CD8-positive, alpha-beta memory T cell (primary cell): ENCODE measurements around the gene DVL2. TPM values are rescaled to one million over a fixed set of nuclear protein-coding genes. Genes with fewer than 3 reads are reported as not detected.
A peak's percentile ranks its signal among the peaks of the same experiment; 100 is the strongest.

Experiments
- CTCF ChIA-PET: fragments of 350-600 bp; sonication (Branson Sonifier 250); formaldehyde crosslinking; loops from one replicate; lab custom pipeline; 2021; ENCODE audit warnings: antibody characterized with exemption; lab: Charles Lee
- POLR2A ChIA-PET: fragments of 350-600 bp; sonication (Branson Sonifier 250); formaldehyde crosslinking; loops from one replicate; lab custom pipeline; 2021; ENCODE audit warnings: antibody characterized with exemption; lab: Charles Lee
- DNase-seq, 5 donors: peaks; one replicate each; pipeline versions ENCODE4 v3.0.0 to v3.0.0-alpha.2; 2020 to 2022; ENCODE audit warnings: mixed read lengths in 1 of 5
- H3K27ac ChIP-seq: one replicate; pipeline ENCODE4 v1.7.0; 2013; ENCODE audit warnings: low read depth, mild to moderate bottlenecking, low read length, moderate library complexity
- H3K27me3 ChIP-seq: 2 replicates; pipeline ENCODE4 v1.7.0; 2013; ENCODE audit warnings: low read length, mild to moderate bottlenecking; ENCODE audit not compliant: insufficient read depth, poor library complexity, severe bottlenecking
- H3K36me3 ChIP-seq: 2 replicates; pipeline ENCODE4 v1.7.0; 2013; ENCODE audit warnings: mild to moderate bottlenecking, low read length, moderate library complexity; ENCODE audit not compliant: insufficient read depth
- H3K4me1 ChIP-seq: 2 replicates; pipeline ENCODE4 v1.7.0; 2013; ENCODE audit warnings: mild to moderate bottlenecking, low read length, moderate library complexity; ENCODE audit not compliant: insufficient read depth
- H3K4me3 ChIP-seq: 2 replicates; pipeline ENCODE4 v1.7.0; 2013; ENCODE audit warnings: mild to moderate bottlenecking, low read length
- H3K9me3 ChIP-seq: 2 replicates; pipeline ENCODE4 v1.7.0; 2013; ENCODE audit warnings: mild to moderate bottlenecking, low read length
- H3K27ac Mint-ChIP-seq, 8 donors: one replicate each; pipeline ENCODE4 v1.8.0; 2020 to 2021; ENCODE audit warnings: mixed read lengths in 8 of 8, mild to moderate bottlenecking in 6 of 8, inconsistent platforms in 3 of 8, moderate library complexity in 3 of 8
- H3K27me3 Mint-ChIP-seq, 2 donors: one replicate each; pipeline ENCODE4 v1.8.0; 2020 to 2021; ENCODE audit warnings: mixed read lengths in 2 of 2, mild to moderate bottlenecking in 1 of 2, moderate library complexity in 1 of 2
- H3K36me3 Mint-ChIP-seq, 3 donors: one replicate each; pipeline ENCODE4 v1.8.0; 2020 to 2021; ENCODE audit warnings: mixed read lengths in 3 of 3, inconsistent platforms in 1 of 3, mild to moderate bottlenecking in 1 of 3
- H3K4me1 Mint-ChIP-seq, 3 donors: one replicate each; pipeline ENCODE4 v1.8.0; 2020 to 2021; ENCODE audit warnings: mixed read lengths in 3 of 3, inconsistent platforms in 1 of 3, mild to moderate bottlenecking in 1 of 3
- H3K4me3 Mint-ChIP-seq, 7 donors: one replicate each; pipeline ENCODE4 v1.8.0; 2020 to 2021; ENCODE audit warnings: mixed read lengths in 7 of 7, mild to moderate bottlenecking in 6 of 7, moderate library complexity in 4 of 7, inconsistent platforms in 2 of 7
- H3K9me3 Mint-ChIP-seq, 5 donors: one replicate each; pipeline ENCODE4 v1.8.0; 2020 to 2022; ENCODE audit warnings: mixed read lengths in 5 of 5, mild to moderate bottlenecking in 3 of 5, moderate library complexity in 2 of 5, inconsistent platforms in 1 of 5
- polyA plus RNA-seq: library from polyadenylated mRNA; unstranded; fragments of 300-500 nt; fragmentation: Illumina TruSeq; gene quantifications from one replicate; pipeline ENCODE4 v1.2.3, GENCODE V29; 2021
- total RNA-seq, 2 experiments: library from RNA; stranded (reverse); gene quantifications; one replicate each; pipeline ENCODE4 v1.2.3, GENCODE V29; 2021

Gene DVL2
- total and polyA plus RNA-seq, 3 experiments from 2014 or later = 24.0 to 65.5 (median 61.8) TPM

- Histone ChIP-seq H3K27ac (peak overlapping the region; percentile 70), H3K9me3 (no peaks in the 10 kb centered on the region), H3K4me3 (peak overlapping the region; percentile 67), H3K36me3 (peaks cover 25% of the 10 kb centered on the region), H3K27me3 (no peaks in the 10 kb centered on the region), H3K4me1 (peaks cover 49% of the 10 kb centered on the region)
- ChIA-PET CTCF (interaction anchor here (0.6 to 4.7 kb wide), 9 partner anchors 14 to 340 kb away, joined by 3 to 23 read pairs (median 5); partner anchors contain the start of genes DVL2 and SLC2A4), POLR2A (interaction anchor here (1.0 to 3.1 kb wide), 6 partner anchors 14 to 465 kb away, joined by 3 to 31 read pairs (median 6); partner anchors contain the start of genes DVL2, GABARAP and PHF23)
- H3K9me3 Mint-ChIP-seq = no peaks in the 10 kb centered on the region
- peaks cover 0 to 49% (median 2%) of the 10 kb centered on the region in 3 donors for H3K36me3 Mint-ChIP-seq
- peak overlapping the region; percentile 81 to 98 (median 94) for H3K27ac Mint-ChIP-seq
- H3K4me1 Mint-ChIP-seq = peaks cover 33 to 55% (median 41%) of the 10 kb centered on the region in 3 donors
- peak; percentile 21 to 72 (median 42) for DNase-seq
- H3K27me3 Mint-ChIP-seq = no peaks in the 10 kb centered on the region
- peak overlapping the region; percentile 74 to 96 (median 93) for H3K4me3 Mint-ChIP-seq
Measured at GRCh38 chr17:7220593-7221277, 13.6 kb downstream of the DVL2 start.

GRCh38 chr17:7219812-7220592, 14.3 kb downstream of the DVL2 start, which contains the start of the genes ACADVL and DLG4:
Gene ACADVL (plus strand): TSS chr17:7219938. CDS start chr17:7219985, 47 bp downstream.
Gene DLG4 (minus strand): TSS chr17:7219836.
- H3K4me1 ChIP-seq = peaks cover 54% of the 10 kb centered on the region
- H3K27ac Mint-ChIP-seq = peak within 1 kb of the TSS; percentile 81 to 100 (median 98)
- no peaks in the 10 kb centered on the region for H3K27me3 ChIP-seq
- H3K9me3 Mint-ChIP-seq = no peaks in the 10 kb centered on the region
- peak; percentile 65 to 86 (median 70) for DNase-seq
- no peaks in the 10 kb centered on the region for H3K27me3 Mint-ChIP-seq
- H3K4me1 Mint-ChIP-seq = peaks cover 35 to 61% (median 46%) of the 10 kb centered on the region in 3 donors
- POLR2A ChIA-PET = interaction anchor here (0.6 to 3.1 kb wide), 11 partner anchors 14 to 466 kb away, joined by 3 to 31 read pairs (median 6); partner anchors contain the start of genes DVL2, GABARAP, PHF23 and SLC16A13
- H3K9me3 ChIP-seq = no peaks in the 10 kb centered on the region
- peak within 1 kb of the TSS; percentile 67 for H3K4me3 ChIP-seq
- H3K27ac ChIP-seq = peak within 1 kb of the TSS; percentile 70
- peaks cover 0 to 42% (median 2%) of the 10 kb centered on the region in 3 donors for H3K36me3 Mint-ChIP-seq
- CTCF ChIA-PET = interaction anchor here (0.6 to 4.7 kb wide), 12 partner anchors 15 to 341 kb away, joined by 3 to 23 read pairs (median 4); partner anchors contain the start of genes DVL2, GABARAP and SLC2A4
- peaks cover 25% of the 10 kb centered on the region for H3K36me3 ChIP-seq
- peak within 1 kb of the TSS; percentile 74 to 96 (median 93) for H3K4me3 Mint-ChIP-seq

- Mint-ChIP-seq H3K9me3 (no peaks in the 10 kb centered on the region), H3K27ac (peak overlapping the region; percentile 81 to 100 (median 98))
- POLR2A ChIA-PET = interaction anchor here (0.6 to 3.1 kb wide), 8 partner anchors 15 to 467 kb away, joined by 3 to 31 read pairs (median 6); partner anchors contain the start of genes DVL2, GABARAP, PHF23 and SLC16A13
Measured at GRCh38 chr17:7219229-7219811, 15.0 kb downstream of the DVL2 start.

GRCh38 chr17:7218758-7219157, 15.6 kb downstream of the DVL2 start:
- H3K27me3 ChIP-seq = no peaks in the 10 kb centered on the region
- peak overlapping the region in 7 of 8 donors; percentile 75 to 100 (median 96) for H3K27ac Mint-ChIP-seq
- H3K4me3 ChIP-seq = no peak overlapping the region
- H3K4me1 ChIP-seq = peaks cover 62% of the 10 kb centered on the region
- H3K9me3 ChIP-seq = no peaks in the 10 kb centered on the region
- ChIA-PET POLR2A (interaction anchor here (1.3 to 3.1 kb wide), 4 partner anchors 16 to 24 kb away, joined by 5 to 31 read pairs (median 14); partner anchors contain the start of genes DVL2, GABARAP and PHF23), CTCF (interaction anchor here (1.3 to 4.7 kb wide), 6 partner anchors 16 to 78 kb away, joined by 4 to 23 read pairs (median 10); partner anchors contain the start of genes DVL2 and GABARAP)
- peaks cover 46 to 74% (median 58%) of the 10 kb centered on the region in 3 donors for H3K4me1 Mint-ChIP-seq
- H3K36me3 ChIP-seq = peaks cover 20% of the 10 kb centered on the region
- DNase-seq = peak in 1 of 5 donors; percentile 39
- H3K36me3 Mint-ChIP-seq = peaks cover 0 to 30% (median 0%) of the 10 kb centered on the region in 3 donors
- H3K27me3 Mint-ChIP-seq = peaks cover 0 to 5% of the 10 kb centered on the region in 2 donors
- peak overlapping the region; percentile 57 for H3K27ac ChIP-seq
- H3K9me3 Mint-ChIP-seq = peaks cover 0 to 1% (median 0%) of the 10 kb centered on the region in 5 donors
- H3K4me3 Mint-ChIP-seq = peak overlapping the region in 6 of 7 donors; percentile 74 to 96 (median 94)

More at GRCh38 chr17:7219229-7219811, 15.0 kb downstream of the DVL2 start:
- H3K9me3 ChIP-seq = no peaks in the 10 kb centered on the region
- Mint-ChIP-seq H3K4me1 (peaks cover 42 to 68% (median 52%) of the 10 kb centered on the region in 3 donors), H3K4me3 (peak overlapping the region; percentile 74 to 96 (median 93)), H3K27me3 (peaks cover 0 to 2% of the 10 kb centered on the region in 2 donors), H3K36me3 (peaks cover 0 to 36% (median 2%) of the 10 kb centered on the region in 3 donors)
- H3K4me3 ChIP-seq = peak overlapping the region; percentile 67
- H3K27me3 ChIP-seq = no peaks in the 10 kb centered on the region
- peak in 1 of 5 donors; percentile 18 for DNase-seq
- peak overlapping the region; percentile 57 for H3K27ac ChIP-seq
- peaks cover 25% of the 10 kb centered on the region for H3K36me3 ChIP-seq
- CTCF ChIA-PET = interaction anchor here (1.3 to 4.7 kb wide), 6 partner anchors 16 to 78 kb away, joined by 4 to 23 read pairs (median 10); partner anchors contain the start of genes DVL2 and GABARAP
- peaks cover 59% of the 10 kb centered on the region for H3K4me1 ChIP-seq

GRCh38 chr17:7218166-7218565, 16.2 kb downstream of the DVL2 start:
- POLR2A ChIA-PET = interaction anchor here (1.3 to 3.1 kb wide), 3 partner anchors 16 to 21 kb away, joined by 5 to 31 read pairs (median 19); partner anchors contain the start of genes DVL2 and PHF23
- H3K27me3 ChIP-seq = no peaks in the 10 kb centered on the region

GRCh38 chr17:7217113-7217987, 17.0 kb downstream of the DVL2 start:
- H3K36me3 Mint-ChIP-seq = peaks cover 0 to 16% (median 0%) of the 10 kb centered on the region in 3 donors
- H3K9me3 ChIP-seq = no peaks in the 10 kb centered on the region
- peaks cover 0 to 1% (median 0%) of the 10 kb centered on the region in 5 donors for H3K9me3 Mint-ChIP-seq
- H3K36me3 ChIP-seq = peaks cover 10% of the 10 kb centered on the region
- H3K4me3 ChIP-seq = peak overlapping the region; percentile 37
- H3K4me3 Mint-ChIP-seq = peak overlapping the region in 4 of 7 donors; percentile 15 to 64 (median 36)
- H3K27ac ChIP-seq = no peak overlapping the region
- no peaks in the 10 kb centered on the region for H3K27me3 ChIP-seq
- H3K27me3 Mint-ChIP-seq = peaks cover 0 to 5% of the 10 kb centered on the region in 2 donors
- peak in 1 of 5 donors; percentile 54 for DNase-seq
- peak overlapping the region in 5 of 8 donors; percentile 4 to 53 (median 37) for H3K27ac Mint-ChIP-seq
- CTCF ChIA-PET = no interaction called here
- peaks cover 67% of the 10 kb centered on the region for H3K4me1 ChIP-seq
- POLR2A ChIA-PET = interaction anchor here (1.3 to 2.4 kb wide), 2 partner anchors 17 to 19 kb away, joined by 5 to 19 read pairs; partner anchors contain the start of gene DVL2
- peaks cover 51 to 80% (median 65%) of the 10 kb centered on the region in 3 donors for H3K4me1 Mint-ChIP-seq

More at GRCh38 chr17:7218166-7218565, 16.2 kb downstream of the DVL2 start:
- DNase-seq = no peak
- CTCF ChIA-PET = interaction anchor here (2.0 to 4.7 kb wide), 2 partner anchors 17 to 25 kb away, joined by 6 to 20 read pairs; partner anchors contain the start of genes DVL2 and GABARAP
- H3K27me3 Mint-ChIP-seq = peaks cover 0 to 5% of the 10 kb centered on the region in 2 donors
- peaks cover 51 to 80% (median 63%) of the 10 kb centered on the region in 3 donors for H3K4me1 Mint-ChIP-seq
- H3K27ac ChIP-seq = peak overlapping the region; percentile 13
- peaks cover 67% of the 10 kb centered on the region for H3K4me1 ChIP-seq
- H3K27ac Mint-ChIP-seq = peak overlapping the region in 5 of 8 donors; percentile 47 to 81 (median 53)
- H3K36me3 Mint-ChIP-seq = peaks cover 0 to 24% (median 0%) of the 10 kb centered on the region in 3 donors
- peak overlapping the region; percentile 37 for H3K4me3 ChIP-seq
- peak overlapping the region in 6 of 7 donors; percentile 23 to 64 (median 36) for H3K4me3 Mint-ChIP-seq
- H3K9me3 Mint-ChIP-seq = peaks cover 0 to 1% (median 0%) of the 10 kb centered on the region in 5 donors
- H3K9me3 ChIP-seq = no peaks in the 10 kb centered on the region
- peaks cover 14% of the 10 kb centered on the region for H3K36me3 ChIP-seq
